MM.1S (cell line): ENCODE results near the gene PRCD.

ENCODE experiments used
- CTCF ChIP-seq: fragments of 300-600 bp; sonication (generic); IDR thresholded peaks from 2 replicates; pipeline ENCODE4 v1.5.1; 2016; ENCODE audit warnings: antibody characterized with exemption, low read length, mixed read lengths
- EZH2 ChIP-seq: fragments of 300-600 bp; sonication (generic); optimal IDR thresholded peaks from 2 replicates; pipeline ENCODE3; 2017; ENCODE audit warnings: low read depth, mild to moderate bottlenecking, antibody characterized with exemption, low read length, mixed read lengths
- EZH2phosphoT487 ChIP-seq: fragments of 300-600 bp; sonication (generic); IDR thresholded peaks from 2 replicates; pipeline ENCODE4 v1.6.1; 2018; ENCODE audit warnings: antibody characterized with exemption, low read length

DNA sequence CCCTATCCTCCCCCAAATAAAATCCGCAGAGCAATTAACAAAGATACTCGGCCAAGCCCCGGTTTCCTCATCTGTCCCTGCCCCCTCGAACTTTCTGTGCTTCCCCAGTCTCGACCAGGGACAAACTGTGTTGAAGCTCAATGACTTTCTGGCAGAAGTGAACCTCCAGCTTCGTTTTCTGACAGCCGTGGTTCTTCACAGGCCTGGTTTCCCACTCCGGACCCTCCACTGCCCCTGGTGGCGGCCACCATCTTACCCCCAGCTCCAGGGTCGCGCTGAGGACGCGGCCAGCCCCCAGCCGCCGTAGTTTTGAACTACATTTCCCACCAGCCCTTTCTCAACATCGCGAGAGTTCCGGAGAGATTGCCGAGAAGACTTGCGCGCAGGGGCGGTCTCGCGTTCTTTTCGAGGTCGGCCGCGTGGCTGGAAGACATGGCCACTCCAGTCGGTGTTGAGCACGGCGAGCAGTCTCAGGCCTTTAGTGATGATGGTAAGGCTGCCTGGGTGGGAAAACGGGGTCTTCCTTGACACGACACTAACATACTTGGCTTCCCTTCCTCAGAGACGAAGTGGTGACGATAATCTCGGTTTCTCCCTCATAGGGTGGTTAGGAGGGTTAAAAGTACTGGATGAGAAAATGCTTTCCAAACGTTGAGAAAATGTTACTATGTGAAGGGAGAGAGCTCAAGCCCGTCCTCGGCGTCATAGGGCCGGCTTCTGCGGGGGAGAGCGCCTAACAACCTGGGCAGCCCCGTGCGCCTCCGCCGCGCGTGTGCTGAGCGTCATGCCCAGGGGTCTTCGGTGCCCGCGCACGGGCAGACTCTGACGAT, 17.7 kb downstream of the PRCD start:
- TF ChIP-seq EZH2phosphoT487 (no peak), CTCF (peak; percentile 49), EZH2 (no peak)
